PC-3 (cell line): ENCODE measurements around the gene STAG1.

Source experiments
- CTCF ChIP-seq: fragments of 300-600 bp; sonication (generic); conservative IDR thresholded peaks from 2 replicates; pipeline ENCODE4 v1.5.1; 2017; ENCODE audit warnings: antibody characterized with exemption, low read depth, mild to moderate bottlenecking, low read length
- EZH2 ChIP-seq: fragments of 300-600 bp; sonication (generic); IDR thresholded peaks from one replicate; pipeline ENCODE4 v1.6.1; 2017; ENCODE audit warnings: antibody characterized with exemption, mild to moderate bottlenecking, low read length; ENCODE audit not compliant: unreplicated experiment

- TF ChIP-seq CTCF = no peak
- no peak for TF ChIP-seq EZH2
These were observed 39.2 kb downstream of the STAG1 start for GRCh38 chr3:136712941-136713340.
